GM13977 (cell line): ENCODE results near the gene NTN1.

Source experiments
- DNase-seq: peaks from one replicate; pipeline ENCODE4 v3.0.0; 2012; ENCODE audit warnings: low spot score
- CTCF ChIP-seq: IDR thresholded peaks from 2 replicates; pipeline ENCODE4 v1.5.1; 2012; ENCODE audit warnings: mild to moderate bottlenecking, control low read depth; ENCODE audit not compliant: insufficient read depth; ENCODE audit errors: extremely low read depth, missing control alignments
- in situ Hi-C: fragments of 300-500 bp; cut with MboI; formaldehyde crosslinking; loops from one replicate; pipeline ENCODE4 v1.12.0; 2022; ENCODE audit warnings: low sequenced_read_pairs, low pct_unique_long_range_greater_than_20kb, mixed read lengths, inconsistent platforms; ENCODE audit not compliant: unreplicated experiment

Gene NTN1

GRCh38 chr17:9205520-9206409 is 184.5 kb downstream of the NTN1 start:
- no peak for DNase-seq
- in situ Hi-C loops: no loop called here
- TF ChIP-seq CTCF: no peak

- in situ Hi-C loops: no loop called here
- TF ChIP-seq CTCF: no peak
- no peak for DNase-seq
These were observed 185.0 kb downstream of the NTN1 start for GRCh38 chr17:9206410-9206703.

GRCh38 chr17:9206741-9207332 is 185.5 kb downstream of the NTN1 start:
- no peak for TF ChIP-seq CTCF
- in situ Hi-C loops: no loop called here
- no peak for DNase-seq

GRCh38 chr17:9208381-9209105 is 187.2 kb downstream of the NTN1 start:
- no peak for DNase-seq
- in situ Hi-C loops: no loop called here
- no peak for TF ChIP-seq CTCF

- DNase-seq: no peak
- TF ChIP-seq CTCF: no peak
- in situ Hi-C loops: no loop called here
These were observed 188.0 kb downstream of the NTN1 start for GRCh38 chr17:9209347-9209746.

- in situ Hi-C loops: no loop called here
- DNase-seq: no peak
- TF ChIP-seq CTCF: no peak
These were observed 188.6 kb downstream of the NTN1 start for GRCh38 chr17:9209781-9210370.
